NT2/D1 (cell line): ENCODE data around the gene DOCK1.

Experiments used
- SUZ12 ChIP-seq: IDR thresholded peaks from 2 replicates; pipeline ENCODE4 v1.6.1; 2011; ENCODE audit not compliant: insufficient read length, insufficient read depth; ENCODE audit errors: extremely low read depth
- ZNF274 ChIP-seq: IDR thresholded peaks from 2 replicates; pipeline ENCODE4 v1.6.1; 2011; ENCODE audit warnings: mild to moderate bottlenecking, low read depth, low read length

DNA sequence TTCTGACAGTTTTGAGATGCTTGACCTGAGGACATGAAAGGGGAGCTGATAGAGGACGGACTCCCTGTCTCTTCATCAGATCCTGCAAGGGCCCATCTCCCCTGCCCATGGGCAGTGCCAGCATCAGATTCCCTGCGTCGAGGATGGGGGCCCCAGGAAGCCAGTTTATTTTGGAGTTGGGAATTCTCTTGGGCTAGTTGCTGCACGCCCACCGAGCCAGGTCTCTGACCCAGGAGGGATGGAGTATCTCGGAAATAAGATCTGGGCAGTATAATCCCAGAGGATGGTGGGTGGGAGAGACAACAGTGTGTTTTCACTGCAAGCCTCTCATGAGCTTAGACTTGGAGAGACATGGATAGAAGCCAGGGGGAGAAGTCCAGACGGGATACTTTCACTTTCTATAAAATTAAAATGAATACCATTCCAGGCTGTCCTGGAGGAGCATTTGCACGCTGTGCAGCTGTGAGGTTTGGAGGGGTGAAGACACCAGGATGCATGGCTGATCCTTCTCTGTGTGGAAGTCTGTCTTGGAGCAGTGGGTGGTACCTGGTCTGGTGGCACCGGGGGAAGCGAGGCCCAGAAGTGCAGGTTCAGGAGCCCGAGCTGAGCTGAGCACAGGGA, 25.8 kb downstream of the DOCK1 start:
- TF ChIP-seq ZNF274 = no peak
- TF ChIP-seq SUZ12 = no peak
